ENCODE data around the gene ALKBH6. TPM values are rescaled to one million over a fixed set of nuclear protein-coding genes. Genes with fewer than 3 reads are reported as not detected.

The ALKBH6 gene
- polyA plus RNA-seq, 1 donor (not counting 4 experiments of a cell fraction or from before 2014, with no cell fraction given): 36.7 TPM

DNA sequence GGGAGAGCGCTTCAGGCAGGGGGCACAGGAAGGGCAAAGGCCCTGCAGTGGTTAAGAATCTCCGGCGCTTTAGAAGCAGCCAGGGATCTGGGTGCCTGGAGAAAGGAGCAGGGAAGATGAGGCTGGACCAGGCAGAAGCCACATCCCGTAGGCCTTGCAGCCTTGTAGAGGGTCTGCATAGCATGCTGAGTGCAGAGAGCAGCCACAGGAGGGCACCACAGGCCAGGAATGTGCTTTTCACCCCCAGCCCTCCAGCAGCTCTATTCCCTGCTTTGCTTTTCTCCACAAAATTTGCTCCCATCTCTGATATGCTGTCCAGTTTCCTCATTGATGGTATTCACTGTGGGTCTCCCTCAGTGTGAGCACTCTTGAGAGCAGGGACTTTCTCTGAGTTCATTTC is 46.4 kb upstream of the ALKBH6 start:
- Histone ChIP-seq H4K20me1 (ENCODE audit: control insufficient read depth, extremely low read depth, insufficient read depth, low read length) (peaks cover 6% of the 10 kb centered on the region), H3K9me3 (ENCODE audit: control insufficient read depth, low read depth, low read length) (no peaks in the 10 kb centered on the region), H3K36me3 (ENCODE audit: control insufficient read depth in 2 of 2, extremely low read depth in 1 of 2, insufficient read depth in 2 of 2, low read length in 2 of 2) (peaks cover 2 to 14% of the 10 kb centered on the region in 2 experiments), H3K27ac (ENCODE audit: control insufficient read depth, insufficient read depth, low read length) (no peak overlapping the region), H2AFZ (ENCODE audit: control insufficient read depth, low read length) (no peak overlapping the region), H3K27me3 (ENCODE audit: control insufficient read depth, extremely low read depth, insufficient read depth, low read length) (no peaks in the 10 kb centered on the region), H3K4me3 (ENCODE audit: control insufficient read depth in 2 of 3, extremely low read depth in 1 of 3, insufficient read depth in 2 of 3, low read depth in 1 of 3, low read length in 3 of 3) (no peak overlapping the region), H3K79me2 (ENCODE audit: control insufficient read depth, insufficient read depth, low read length) (peaks cover 9% of the 10 kb centered on the region), H3K4me1 (ENCODE audit: control insufficient read depth, extremely low read depth, insufficient read depth, low read length) (peaks cover 8% of the 10 kb centered on the region), H3K9ac (ENCODE audit: control insufficient read depth, extremely low read depth, insufficient read depth, low read length) (no peak overlapping the region), H3K9me1 (ENCODE audit: control insufficient read depth, extremely low read depth, insufficient read depth, low read length) (no peaks in the 10 kb centered on the region), H3K4me2 (ENCODE audit: control insufficient read depth, extremely low read depth, insufficient read depth, low read depth, low read length) (no peak overlapping the region)
- no peak for DNase-seq (ENCODE audit: low read depth, low spot score)
- FAIRE-seq: peak; percentile 43
- dilution Hi-C loops (cut with MboI; ENCODE audit: extremely low pct_ligation_motif_present, low sequenced_read_pairs): no loop called here
- TF ChIP-seq, protein P1, sequence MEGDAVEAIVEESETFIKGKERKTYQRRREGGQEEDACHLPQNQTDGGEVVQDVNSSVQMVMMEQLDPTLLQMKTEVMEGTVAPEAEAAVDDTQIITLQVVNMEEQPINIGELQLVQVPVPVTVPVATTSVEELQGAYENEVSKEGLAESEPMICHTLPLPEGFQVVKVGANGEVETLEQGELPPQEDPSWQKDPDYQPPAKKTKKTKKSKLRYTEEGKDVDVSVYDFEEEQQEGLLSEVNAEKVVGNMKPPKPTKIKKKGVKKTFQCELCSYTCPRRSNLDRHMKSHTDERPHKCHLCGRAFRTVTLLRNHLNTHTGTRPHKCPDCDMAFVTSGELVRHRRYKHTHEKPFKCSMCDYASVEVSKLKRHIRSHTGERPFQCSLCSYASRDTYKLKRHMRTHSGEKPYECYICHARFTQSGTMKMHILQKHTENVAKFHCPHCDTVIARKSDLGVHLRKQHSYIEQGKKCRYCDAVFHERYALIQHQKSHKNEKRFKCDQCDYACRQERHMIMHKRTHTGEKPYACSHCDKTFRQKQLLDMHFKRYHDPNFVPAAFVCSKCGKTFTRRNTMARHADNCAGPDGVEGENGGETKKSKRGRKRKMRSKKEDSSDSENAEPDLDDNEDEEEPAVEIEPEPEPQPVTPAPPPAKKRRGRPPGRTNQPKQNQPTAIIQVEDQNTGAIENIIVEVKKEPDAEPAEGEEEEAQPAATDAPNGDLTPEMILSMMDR (optimal IDR thresholded peaks at IDR 0.05 in 1 of 3, IDR thresholded peaks at IDR 0.05 in 1 of 3, conservative IDR thresholded peaks at IDR 0.05 in 1 of 3; ENCODE audit: extremely low read depth in 1 of 3, insufficient read depth in 2 of 3, low read length in 3 of 3): peak; percentile 72 to 95 (median 85)
- no peak for TF ChIP-seq EZH2 (IDR thresholded peaks at IDR 0.05; ENCODE audit: low read length)

DNA sequence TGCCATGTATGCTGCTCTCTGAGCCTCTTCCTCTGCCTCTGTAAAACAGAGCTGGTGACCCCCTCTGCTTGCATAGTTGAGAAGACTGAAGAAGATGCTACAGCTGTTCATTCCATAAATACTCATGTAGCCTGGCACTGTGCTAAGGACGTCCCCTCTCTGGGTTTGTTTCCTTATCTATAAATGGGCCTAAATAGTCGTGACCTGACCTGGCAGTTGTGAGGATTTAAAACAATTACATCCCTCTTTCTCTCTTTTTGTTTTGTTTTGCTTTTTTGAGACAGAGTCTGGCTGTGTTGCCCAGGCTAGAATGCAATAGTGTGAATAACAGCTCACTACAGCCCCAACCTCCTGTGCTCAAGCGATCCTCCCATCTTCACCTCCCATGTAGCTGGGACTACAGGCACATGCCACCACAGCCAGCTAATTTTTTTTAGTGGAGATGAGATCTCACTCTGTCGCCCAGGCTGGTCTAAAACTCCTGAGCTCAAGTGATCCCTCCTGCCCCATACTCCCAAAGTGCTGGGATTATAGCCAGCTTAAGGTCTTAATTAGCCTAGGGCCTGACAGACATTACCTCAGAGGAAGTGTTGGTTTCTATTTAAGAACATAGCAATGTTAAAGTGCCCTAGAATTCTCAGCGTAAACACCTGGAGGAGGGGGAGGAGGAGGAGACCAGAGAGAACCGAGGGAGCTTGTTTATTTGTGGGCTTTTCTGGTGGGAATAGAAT is 45.3 kb upstream of the ALKBH6 start:
- Histone ChIP-seq H3K4me2 (ENCODE audit: control insufficient read depth, extremely low read depth, insufficient read depth, low read depth, low read length) (no peak overlapping the region), H2AFZ (ENCODE audit: control insufficient read depth, low read length) (no peak overlapping the region)
- dilution Hi-C loops (cut with MboI; ENCODE audit: extremely low pct_ligation_motif_present, low sequenced_read_pairs): no loop called here

More for the DNA sequence above, 45.3 kb upstream of the ALKBH6 start:
- H3K9me1 ChIP-seq (ENCODE audit: control insufficient read depth, extremely low read depth, insufficient read depth, low read length): no peaks in the 10 kb centered on the region
- H3K27ac ChIP-seq (ENCODE audit: control insufficient read depth, insufficient read depth, low read length): no peak overlapping the region
- TF ChIP-seq EZH2 (IDR thresholded peaks at IDR 0.05; ENCODE audit: low read length): no peak
- TF ChIP-seq, protein P1 (optimal IDR thresholded peaks at IDR 0.05 in 1 of 3, IDR thresholded peaks at IDR 0.05 in 1 of 3, conservative IDR thresholded peaks at IDR 0.05 in 1 of 3; ENCODE audit: extremely low read depth in 1 of 3, insufficient read depth in 2 of 3, low read length in 3 of 3): no peak
- H3K79me2 ChIP-seq (ENCODE audit: control insufficient read depth, insufficient read depth, low read length): peaks cover 11% of the 10 kb centered on the region
- FAIRE-seq (no peak), DNase-seq (ENCODE audit: low read depth, low spot score) (no peak)
- H3K9me3 ChIP-seq (ENCODE audit: control insufficient read depth, low read depth, low read length): no peaks in the 10 kb centered on the region
- H4K20me1 ChIP-seq (ENCODE audit: control insufficient read depth, extremely low read depth, insufficient read depth, low read length): peaks cover 6% of the 10 kb centered on the region
- H3K4me1 ChIP-seq (ENCODE audit: control insufficient read depth, extremely low read depth, insufficient read depth, low read length): peaks cover 10% of the 10 kb centered on the region
- H3K27me3 ChIP-seq (ENCODE audit: control insufficient read depth, extremely low read depth, insufficient read depth, low read length): no peaks in the 10 kb centered on the region
- H3K4me3 ChIP-seq (ENCODE audit: control insufficient read depth in 2 of 3, extremely low read depth in 1 of 3, insufficient read depth in 2 of 3, low read depth in 1 of 3, low read length in 3 of 3): no peak overlapping the region
- no peak overlapping the region for H3K9ac ChIP-seq (ENCODE audit: control insufficient read depth, extremely low read depth, insufficient read depth, low read length)
- H3K36me3 ChIP-seq (ENCODE audit: control insufficient read depth in 2 of 2, extremely low read depth in 1 of 2, insufficient read depth in 2 of 2, low read length in 2 of 2): peaks cover 2 to 14% of the 10 kb centered on the region in 2 experiments
